K562 (cell line): ENCODE data around the gene LVRN. TPM values are rescaled to one million over a fixed set of nuclear protein-coding genes. Genes with fewer than 3 reads are reported as not detected.

Source experiments
- ATAC-seq: fragments of 200-7000 bp; cut with Tn5 transposase; 3 replicates; pipeline ENCODE4 v1.9.1; 2020; ENCODE audit warnings: moderate library complexity
- BruUV-seq: library from RNA; stranded (reverse); fragments of 400-500 nt; replicated peaks from 2 replicates; lab custom pipeline; 2021; lab: Mats Ljungman, UMichigan
- CTCF ChIA-PET: fragments of 300-600 bp; formaldehyde crosslinking; extraction: SDS; loops from one replicate; lab custom pipeline; 2021; ENCODE audit warnings: low intra/inter-chr PET ratio; lab: Yijun Ruan, JAX
- POLR2A ChIA-PET: fragments of 300-600, 350-650 bp; sonication (Branson Sonifier 250); formaldehyde crosslinking; extraction: SDS; loops from one replicate; lab custom pipeline; 2021; ENCODE audit warnings: antibody characterized with exemption, inconsistent platforms; lab: Yijun Ruan, JAX
- DNase-seq, 4 experiments: peaks; one replicate each; pipeline versions ENCODE4 v3.0.0 to v3.0.0-alpha.2; 2011 to 2018; ENCODE audit warnings: low spot score in 3 of 4, mixed read lengths in 3 of 4; ENCODE audit errors: extremely low read depth in 1 of 4
- FAIRE-seq: peaks from 2 replicates; lab custom pipeline; 2011; peaks lifted over from hg19 to GRCh38; lab: Jason Lieb, UNC
- H2AFZ ChIP-seq: 2 replicates; pipeline ENCODE4 v1.6.0; 2011; ENCODE audit warnings: low read depth, low read length, control low read depth, inconsistent platforms
- H3K27ac ChIP-seq: fragments of 200-600 bp; 3 replicates; pipeline ENCODE4 v1.8.0; 2011; ENCODE audit warnings: low read depth, mild to moderate bottlenecking, control low read depth, inconsistent platforms, low read length, moderate library complexity, mixed read lengths; ENCODE audit errors: extremely low read depth
- H3K27me3 ChIP-seq, 2 experiments: fragments of 300-600 bp in 1 of 2; 2 replicates in 1 of 2; 3 replicates in 1 of 2; pipeline versions ENCODE4 v1.6.0 to v1.8.0; 2011; ENCODE audit warnings: inconsistent platforms in 2 of 2, low read length in 2 of 2, mild to moderate bottlenecking in 1 of 2, mixed read lengths in 1 of 2, moderate library complexity in 1 of 2; ENCODE audit not compliant: control insufficient read depth in 2 of 2, insufficient read depth in 2 of 2
- H3K36me3 ChIP-seq: fragments of 300-600 bp; 3 replicates; pipeline ENCODE4 v1.8.0; 2011; ENCODE audit warnings: mild to moderate bottlenecking, low read length, inconsistent platforms; ENCODE audit not compliant: control insufficient read depth, insufficient read depth
- H3K4me1 ChIP-seq, 2 experiments: fragments of 200-600 bp in 1 of 2; replicated peaks in 1 of 2; 2 replicates in 1 of 2; 3 replicates in 1 of 2; pipeline versions ENCODE4 v1.5.1 to v1.8.0; 2011; ENCODE audit warnings: inconsistent platforms in 2 of 2, low read length in 2 of 2, mild to moderate bottlenecking in 1 of 2, mixed read lengths in 1 of 2, moderate library complexity in 1 of 2; ENCODE audit not compliant: control insufficient read depth in 2 of 2, insufficient read depth in 2 of 2
- H3K4me2 ChIP-seq: 2 replicates; pipeline ENCODE4 v1.6.1; 2011; ENCODE audit warnings: low read length, control low read depth, inconsistent platforms, mixed read lengths; ENCODE audit not compliant: insufficient read depth
- H3K4me3 ChIP-seq: fragments of 200-600 bp; sonication (generic), shearing (Covaris generic); 2 replicates; pipeline ENCODE4 v1.5.1; 2016; ENCODE audit warnings: control low read depth, inconsistent platforms
- H3K79me2 ChIP-seq: fragments of 200-600 bp; 3 replicates; pipeline ENCODE4 v1.8.0; 2011; ENCODE audit warnings: low read length, inconsistent platforms; ENCODE audit not compliant: control insufficient read depth, insufficient read depth
- H3K9ac ChIP-seq, 2 experiments: 2 replicates each; pipeline versions ENCODE4 v1.6.0 to v1.6.1; 2011; ENCODE audit warnings: low read depth in 2 of 2, low read length in 2 of 2, control low read depth in 1 of 2, inconsistent platforms in 1 of 2, mild to moderate bottlenecking in 1 of 2, mixed read lengths in 1 of 2; ENCODE audit not compliant: insufficient read depth in 1 of 2
- H3K9me1 ChIP-seq: one replicate; pipeline ENCODE4 v1.6.0; 2011; ENCODE audit warnings: inconsistent platforms, mild to moderate bottlenecking, low read length, moderate library complexity; ENCODE audit not compliant: control insufficient read depth, insufficient read depth
- H3K9me3 ChIP-seq: replicated peaks from 2 replicates; pipeline ENCODE4 v1.5.1; 2011; ENCODE audit warnings: low read depth, low read length, inconsistent platforms; ENCODE audit not compliant: control insufficient read depth, insufficient read depth
- H4K20me1 ChIP-seq: replicated peaks from 2 replicates; pipeline ENCODE4 v1.6.1; 2011; ENCODE audit warnings: low read length, inconsistent platforms, mixed read lengths; ENCODE audit not compliant: control insufficient read depth, insufficient read depth
- DPF2 ChIP-seq: fragments of 450-650 bp; IDR thresholded peaks from 2 replicates; pipeline ENCODE4 v1.6.1; 2016
- EGR1 ChIP-seq: fragments of 450-650 bp; conservative IDR thresholded peaks from 2 replicates; pipeline ENCODE4 v1.6.1; 2017; ENCODE audit warnings: mild to moderate bottlenecking
- MTA2 ChIP-seq: fragments of 450-650 bp; IDR thresholded peaks from 2 replicates; pipeline ENCODE4 v1.6.1; 2016; ENCODE audit warnings: low read depth
- NFYB ChIP-seq: IDR thresholded peaks from 2 replicates; pipeline ENCODE4 v1.6.1; 2011; ENCODE audit warnings: mild to moderate bottlenecking, moderate library complexity; ENCODE audit not compliant: insufficient read length; ENCODE audit errors: extremely low read depth
- SMAD4 ChIP-seq: fragments of 250-450 bp; sonication (Bioruptor Pico); conservative IDR thresholded peaks from 2 replicates; pipeline ENCODE4 v1.8.0; 2021; ENCODE audit warnings: inconsistent platforms, mild to moderate bottlenecking, moderate library complexity
- WGBS: fragments of 100-300 bp; shearing (Covaris generic); methylation state at CpG from one replicate; pipeline ENCODE4 v1.1.6; 2016; ENCODE audit warnings: low coverage, mixed read lengths; ENCODE audit not compliant: insufficient coverage; ENCODE audit errors: missing lambda C conversion rate; 5-methylcytosine and 5-hydroxymethylcytosine counted together
- in situ Hi-C: fragments of 300-500 bp; cut with MboI; formaldehyde crosslinking; loops from 4 replicates; pipeline ENCODE4 v1.15.0; 2018; ENCODE audit warnings: inconsistent platforms, mixed read lengths
- intact Hi-C: fragments of 100-400 bp; cut with micrococcal nuclease; formaldehyde crosslinking; loops from 2 replicates; pipeline ENCODE4 v1.14.2; 2022
- polyA plus RNA-seq, 8 experiments: library from polyadenylated mRNA; depleted of rRNA in 4 of 8; stranded (reverse) in 5 of 8; unstranded in 3 of 8; fragments of >200 nt; fragmentation: Nextera tagmentation in 2 of 8; fragmentation: Illumina TruSeq in 1 of 8; extraction: Ambion mirVana in 2 of 8; extraction: Trizol in 1 of 8; gene quantifications; 2 replicates each; pipeline versions ENCODE4 v1.2.1 to v1.2.3, GENCODE V29; 2011 to 2014; ENCODE audit warnings: inconsistent platforms in 1 of 8, missing spikeins in 1 of 8
- total RNA-seq, 7 experiments: library from RNA; depleted of rRNA in 6 of 7; stranded (reverse); fragments of >200 nt in 6 of 7; fragmentation: Illumina TruSeq in 2 of 7; extraction: Trizol in 2 of 7; gene quantifications; 2 replicates each; pipeline versions ENCODE4 v1.2.1 to v1.2.3, GENCODE V29; 2011 to 2021; ENCODE audit warnings: low replicate concordance in 1 of 7
- TF ChIP-seq, protein P1 (sequence below): fragments of 200-800 bp; sonication (Bioruptor generic); IDR thresholded peaks from 2 replicates; pipeline ENCODE4 v1.6.1; 2017; ENCODE audit warnings: missing genetic modification characterization, missing compliant biosample characterization

The LVRN gene
- total and polyA plus RNA-seq, 9 of the 15 experiments (the other 6 are each of a cell fraction or from before 2014, with no cell fraction given), result 2.6 to 5.3 (median 4.1) TPM

DNA sequence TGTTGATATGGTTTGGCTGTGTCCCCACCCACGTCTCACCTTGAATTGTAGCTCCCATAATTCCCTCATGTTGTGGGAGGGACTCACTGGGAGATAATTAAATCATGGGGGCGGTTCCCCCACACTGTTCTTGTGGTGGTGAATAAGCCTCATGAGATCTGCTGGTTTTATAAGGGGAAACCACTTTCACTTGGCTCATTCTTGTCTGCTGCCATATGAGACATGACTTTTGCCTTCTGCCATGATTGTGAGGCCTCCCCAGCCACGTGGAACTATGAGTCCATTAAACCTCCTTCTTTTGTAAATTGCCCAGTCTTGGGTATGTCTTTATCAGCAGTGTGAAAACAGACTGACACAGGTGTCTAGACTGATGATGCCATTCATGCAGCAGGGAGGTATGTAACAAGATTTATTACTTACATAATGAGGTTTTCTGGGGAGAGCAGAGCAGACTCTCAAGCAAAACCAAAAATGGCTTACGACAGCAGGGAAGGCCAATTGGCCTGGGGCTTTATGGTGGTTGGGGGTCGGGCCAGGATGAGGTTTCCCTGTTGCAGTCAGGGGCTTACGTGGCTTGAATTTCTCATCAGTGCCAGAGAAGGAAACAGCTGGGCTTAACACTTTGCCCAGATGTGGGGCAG, 113.0 kb downstream of the LVRN start:
- H4K20me1 ChIP-seq, result no peaks in the 10 kb centered on the region
- no peaks in the 10 kb centered on the region for H3K9me1 ChIP-seq
- FAIRE-seq (no peak), DNase-seq (peak in 1 of 4 experiments; percentile 49), ATAC-seq (peak; percentile 66)
- no peaks in the 10 kb centered on the region for H3K9me3 ChIP-seq
- no peaks in the 10 kb centered on the region for H3K79me2 ChIP-seq
- H3K27ac ChIP-seq, result no peak overlapping the region
- WGBS, result 23% methylated on average over 5 of the region's 6 CpGs
- intact Hi-C loops (no loop called here), in situ Hi-C loops (no loop called here)
- ChIA-PET CTCF (no interaction called here), POLR2A (no interaction called here)
- no peak overlapping the region for H3K4me3 ChIP-seq
- TF ChIP-seq MTA2 (no peak), NFYB (no peak), EGR1 (peak; percentile 68), SMAD4 (CRISPR knock-in tag) (0 out of 2 replicates have a peak, but pooled peaks have one; percentile 27), DPF2 (0 out of 2 replicates have a peak, but pooled peaks have one; percentile 16)
- TF ChIP-seq, protein P1, sequence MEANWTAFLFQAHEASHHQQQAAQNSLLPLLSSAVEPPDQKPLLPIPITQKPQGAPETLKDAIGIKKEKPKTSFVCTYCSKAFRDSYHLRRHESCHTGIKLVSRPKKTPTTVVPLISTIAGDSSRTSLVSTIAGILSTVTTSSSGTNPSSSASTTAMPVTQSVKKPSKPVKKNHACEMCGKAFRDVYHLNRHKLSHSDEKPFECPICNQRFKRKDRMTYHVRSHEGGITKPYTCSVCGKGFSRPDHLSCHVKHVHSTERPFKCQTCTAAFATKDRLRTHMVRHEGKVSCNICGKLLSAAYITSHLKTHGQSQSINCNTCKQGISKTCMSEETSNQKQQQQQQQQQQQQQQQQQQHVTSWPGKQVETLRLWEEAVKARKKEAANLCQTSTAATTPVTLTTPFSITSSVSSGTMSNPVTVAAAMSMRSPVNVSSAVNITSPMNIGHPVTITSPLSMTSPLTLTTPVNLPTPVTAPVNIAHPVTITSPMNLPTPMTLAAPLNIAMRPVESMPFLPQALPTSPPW (CRISPR knock-in tag), result no peak
- H3K4me1 ChIP-seq, result no peaks in the 10 kb centered on the region; a peak in 1 of 5 replicates
- no TSS peak for BruUV-seq
- H3K9ac ChIP-seq, result no peak overlapping the region
- peak overlapping the region; percentile 81 for H2AFZ ChIP-seq
- 0 out of 2 replicates have a peak overlapping the region, but pooled peaks have one; percentile 3 for H3K4me2 ChIP-seq
- H3K36me3 ChIP-seq, result no peaks in the 10 kb centered on the region
- peaks cover 0 to 4% of the 10 kb centered on the region in 2 experiments; a peak in 1 of 5 replicates for H3K27me3 ChIP-seq
